CD14-positive monocyte (primary cell): Measurements from ENCODE around the gene METTL21A. TPM values are rescaled to one million over a fixed set of nuclear protein-coding genes. Genes with fewer than 3 reads are reported as not detected.

ENCODE experiments used
- DNase-seq, 3 donors: peaks; one replicate each; pipeline ENCODE4 v3.0.0-alpha.2; 2011 to 2022
- H2AFZ ChIP-seq: 2 replicates; pipeline ENCODE4 v1.6.0; 2012; ENCODE audit warnings: mild to moderate bottlenecking, low read depth, low read length, inconsistent platforms; ENCODE audit not compliant: insufficient read depth, poor library complexity, severe bottlenecking
- H3K27ac ChIP-seq, 2 donors: 1 replicate in 1 of 2; 2 replicates in 1 of 2; pipeline ENCODE4 v1.5.1; 2012 to 2013; ENCODE audit warnings: low read length in 2 of 2, control low read depth in 1 of 2, inconsistent platforms in 1 of 2, low read depth in 1 of 2, mild to moderate bottlenecking in 1 of 2
- H3K27me3 ChIP-seq, 2 donors: one replicate each; pipeline versions ENCODE4 v1.6.0 to v1.6.1; 2011 to 2013; ENCODE audit warnings: low read length in 2 of 2; ENCODE audit not compliant: control insufficient read depth in 2 of 2, insufficient read depth in 2 of 2
- H3K36me3 ChIP-seq, 2 donors: replicated peaks in 1 of 2; 1 replicate in 1 of 2; 2 replicates in 1 of 2; pipeline versions ENCODE4 v1.5.1 to v1.6.1; 2012 to 2013; ENCODE audit warnings: low read length in 2 of 2, control low read depth in 1 of 2, inconsistent platforms in 1 of 2, mild to moderate bottlenecking in 1 of 2; ENCODE audit not compliant: insufficient read depth in 2 of 2, control insufficient read depth in 1 of 2
- H3K4me1 ChIP-seq, 2 donors: 1 replicate in 1 of 2; 2 replicates in 1 of 2; pipeline versions ENCODE4 v1.5.1 to v1.6.1; 2012 to 2013; ENCODE audit warnings: low read length in 2 of 2, control low read depth in 1 of 2, inconsistent platforms in 1 of 2, mild to moderate bottlenecking in 1 of 2, moderate library complexity in 1 of 2; ENCODE audit not compliant: insufficient read depth in 2 of 2, control insufficient read depth in 1 of 2
- H3K4me2 ChIP-seq: replicated peaks from 2 replicates; pipeline ENCODE3; 2012; ENCODE audit warnings: low read length, moderate library complexity, mild to moderate bottlenecking; ENCODE audit not compliant: poor library complexity, severe bottlenecking; ENCODE audit errors: extremely low read depth
- H3K4me3 ChIP-seq, 3 experiments: fragments of 200-600 bp in 1 of 3; sonication (generic) in 1 of 3; replicated peaks in 1 of 3; 1 replicate in 2 of 3; 2 replicates in 1 of 3; pipeline ENCODE4 v1.5.1; 2011 to 2013; ENCODE audit warnings: low read length in 3 of 3, mild to moderate bottlenecking in 3 of 3, control low read depth in 2 of 3, low read depth in 2 of 3, inconsistent platforms in 1 of 3, moderate library complexity in 1 of 3
- H3K79me2 ChIP-seq: 2 replicates; pipeline ENCODE4 v1.6.0; 2012; ENCODE audit warnings: mild to moderate bottlenecking, control low read depth, inconsistent platforms, low read length, moderate library complexity; ENCODE audit not compliant: insufficient read depth
- H3K9ac ChIP-seq: 2 replicates; pipeline ENCODE4 v1.6.0; 2017; ENCODE audit warnings: low read length, mild to moderate bottlenecking; ENCODE audit not compliant: insufficient read depth, poor library complexity, severe bottlenecking
- H3K9me3 ChIP-seq, 2 donors: replicated peaks in 1 of 2; 1 replicate in 1 of 2; 2 replicates in 1 of 2; pipeline versions ENCODE4 v1.5.1 to v1.6.1; 2012 to 2013; ENCODE audit warnings: low read length in 2 of 2, control low read depth in 1 of 2; ENCODE audit not compliant: control insufficient read depth in 1 of 2, insufficient read depth in 1 of 2
- H4K20me1 ChIP-seq: 2 replicates; pipeline ENCODE4 v1.6.0; 2012; ENCODE audit warnings: mild to moderate bottlenecking, low read length, control low read depth, moderate library complexity; ENCODE audit not compliant: insufficient read depth
- H3K27ac Mint-ChIP-seq, 7 donors: one replicate each; pipeline ENCODE4 v1.8.0; 2020; ENCODE audit warnings: mild to moderate bottlenecking in 7 of 7, mixed read lengths in 7 of 7, moderate library complexity in 6 of 7, inconsistent platforms in 2 of 7
- H3K27me3 Mint-ChIP-seq, 3 donors: one replicate each; pipeline ENCODE4 v1.8.0; 2021 to 2022; ENCODE audit warnings: low read depth in 3 of 3, mild to moderate bottlenecking in 3 of 3, mixed read lengths in 3 of 3, moderate library complexity in 3 of 3, inconsistent platforms in 1 of 3
- H3K36me3 Mint-ChIP-seq, 2 donors: one replicate each; pipeline ENCODE4 v1.8.0; 2020; ENCODE audit warnings: mixed read lengths in 2 of 2, inconsistent platforms in 1 of 2, mild to moderate bottlenecking in 1 of 2
- H3K4me1 Mint-ChIP-seq: one replicate; pipeline ENCODE4 v1.8.0; 2020; ENCODE audit warnings: mild to moderate bottlenecking, mixed read lengths
- H3K4me3 Mint-ChIP-seq, 2 donors: one replicate each; pipeline ENCODE4 v1.8.0; 2020; ENCODE audit warnings: mild to moderate bottlenecking in 2 of 2, mixed read lengths in 2 of 2, moderate library complexity in 1 of 2
- H3K9me3 Mint-ChIP-seq, 7 donors: one replicate each; pipeline ENCODE4 v1.8.0; 2020 to 2022; ENCODE audit warnings: mixed read lengths in 7 of 7, mild to moderate bottlenecking in 6 of 7, moderate library complexity in 6 of 7, inconsistent platforms in 2 of 7
- WGBS: methylation state at CpG from one replicate; pipeline ENCODE4 v1.1.5; 2013; ENCODE audit warnings: missing lambda C conversion rate; ENCODE audit not compliant: insufficient coverage; 5-methylcytosine and 5-hydroxymethylcytosine counted together
- intact Hi-C, 2 donors: fragments of 100-400 bp; cut with micrococcal nuclease; formaldehyde crosslinking; loops; one replicate each; pipeline versions ENCODE4 v1.15.0 to v1.15.1; 2023
- polyA plus RNA-seq, 3 donors: library from polyadenylated mRNA; depleted of rRNA in 1 of 3; unstranded in 2 of 3; stranded (reverse) in 1 of 3; fragments of 300-500 nt in 2 of 3; fragments of >200 nt in 1 of 3; fragmentation: Illumina TruSeq in 2 of 3; gene quantifications; 1 replicate in 2 of 3; 2 replicates in 1 of 3; pipeline ENCODE4 v1.2.3, GENCODE V29; 2012 to 2021
- TF ChIP-seq, protein P1 (sequence below): fragments of 200-600 bp; IDR thresholded peaks from one replicate; pipeline ENCODE4 v1.8.0; 2022; ENCODE audit warnings: antibody characterized with exemption, mild to moderate bottlenecking

Gene METTL21A
- polyA plus RNA-seq, 3 donors = 13.5 to 47.0 (median 44.7) TPM

DNA sequence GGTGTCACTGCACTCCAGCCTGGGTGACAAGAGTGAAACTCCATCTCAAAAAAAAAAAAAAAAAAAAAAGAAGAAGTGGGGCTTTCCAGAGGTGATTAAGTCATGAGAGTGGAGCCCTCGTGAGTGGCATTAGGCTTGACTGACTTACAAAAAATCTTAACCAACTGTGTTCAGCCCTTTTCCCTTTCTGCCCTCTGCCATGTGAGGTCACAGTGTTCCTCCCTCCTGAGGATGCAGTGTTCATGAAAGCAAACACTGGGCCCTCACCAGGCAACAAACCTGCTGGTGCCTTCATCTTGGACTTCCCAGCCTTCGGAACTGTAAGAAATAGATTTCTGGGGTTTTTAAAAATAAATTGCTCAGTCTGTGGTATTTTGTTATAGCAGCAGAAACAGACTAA is 37.0 kb upstream of the METTL21A start:
- Mint-ChIP-seq H3K9me3 (peaks cover 0 to 2% (median 0%) of the 10 kb centered on the region in 7 donors), H3K36me3 (no peaks in the 10 kb centered on the region), H3K27me3 (peaks cover 0 to 2% (median 0%) of the 10 kb centered on the region in 3 donors), H3K4me1 (peaks cover 18% of the 10 kb centered on the region), H3K27ac (peak overlapping the region; percentile 89 to 97 (median 95)), H3K4me3 (no peak overlapping the region)
- TF ChIP-seq, protein P1, sequence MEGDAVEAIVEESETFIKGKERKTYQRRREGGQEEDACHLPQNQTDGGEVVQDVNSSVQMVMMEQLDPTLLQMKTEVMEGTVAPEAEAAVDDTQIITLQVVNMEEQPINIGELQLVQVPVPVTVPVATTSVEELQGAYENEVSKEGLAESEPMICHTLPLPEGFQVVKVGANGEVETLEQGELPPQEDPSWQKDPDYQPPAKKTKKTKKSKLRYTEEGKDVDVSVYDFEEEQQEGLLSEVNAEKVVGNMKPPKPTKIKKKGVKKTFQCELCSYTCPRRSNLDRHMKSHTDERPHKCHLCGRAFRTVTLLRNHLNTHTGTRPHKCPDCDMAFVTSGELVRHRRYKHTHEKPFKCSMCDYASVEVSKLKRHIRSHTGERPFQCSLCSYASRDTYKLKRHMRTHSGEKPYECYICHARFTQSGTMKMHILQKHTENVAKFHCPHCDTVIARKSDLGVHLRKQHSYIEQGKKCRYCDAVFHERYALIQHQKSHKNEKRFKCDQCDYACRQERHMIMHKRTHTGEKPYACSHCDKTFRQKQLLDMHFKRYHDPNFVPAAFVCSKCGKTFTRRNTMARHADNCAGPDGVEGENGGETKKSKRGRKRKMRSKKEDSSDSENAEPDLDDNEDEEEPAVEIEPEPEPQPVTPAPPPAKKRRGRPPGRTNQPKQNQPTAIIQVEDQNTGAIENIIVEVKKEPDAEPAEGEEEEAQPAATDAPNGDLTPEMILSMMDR = no peak
- no peak overlapping the region for H3K9ac ChIP-seq
- no peaks in the 10 kb centered on the region for H3K27me3 ChIP-seq
- intact Hi-C loops = loop anchor here in 1 of 2 donors (5.0 kb wide), 2 partner anchors 35 to 50 kb away; partner anchors contain the start of genes CCNYL1 and METTL21A
- no peaks in the 10 kb centered on the region for H3K9me3 ChIP-seq
- no peaks in the 10 kb centered on the region for H4K20me1 ChIP-seq
- H3K27ac ChIP-seq = peak overlapping the region; percentile 80 to 86
- no peak overlapping the region for H3K4me3 ChIP-seq
- no CpG with 5 or more reads among the region's 2 CpGs for WGBS
- no peak overlapping the region for H2AFZ ChIP-seq
- H3K36me3 ChIP-seq = no peaks in the 10 kb centered on the region
- H3K79me2 ChIP-seq = no peaks in the 10 kb centered on the region
- peaks cover 8 to 11% of the 10 kb centered on the region in 2 donors for H3K4me1 ChIP-seq
- DNase-seq = peak; percentile 86 to 96 (median 91)
- H3K4me2 ChIP-seq = no peak overlapping the region

DNA sequence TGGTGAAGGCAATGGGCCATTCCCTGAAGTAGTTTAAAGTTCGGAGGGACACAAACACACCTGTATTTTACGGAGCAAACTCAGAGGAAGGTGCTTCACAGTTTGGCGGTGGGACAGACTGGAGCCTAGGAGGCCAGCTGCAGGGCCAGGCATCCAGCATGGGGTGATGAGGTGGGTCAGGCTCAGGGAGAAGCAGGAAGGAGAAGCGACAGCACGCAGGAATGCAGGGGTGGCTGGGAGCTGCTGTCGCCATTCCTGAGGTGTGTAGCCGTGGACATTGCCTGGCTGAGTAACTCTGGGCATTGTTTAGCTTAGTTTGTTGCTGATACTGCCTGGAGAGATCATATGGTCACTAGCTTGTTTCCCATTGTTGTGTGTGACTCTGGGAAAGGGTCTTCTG is 35.8 kb upstream of the METTL21A start:
- H3K4me2 ChIP-seq = no peak overlapping the region
- Mint-ChIP-seq H3K27me3 (peaks cover 0 to 2% (median 0%) of the 10 kb centered on the region in 3 donors), H3K9me3 (peaks cover 0 to 2% (median 0%) of the 10 kb centered on the region in 7 donors), H3K27ac (peak overlapping the region in 6 of 7 donors; percentile 48 to 97 (median 92)), H3K4me1 (peaks cover 16% of the 10 kb centered on the region), H3K36me3 (no peaks in the 10 kb centered on the region), H3K4me3 (no peak overlapping the region)
- TF ChIP-seq, protein P1 = no peak
- intact Hi-C loops = loop anchor here in 1 of 2 donors (5.0 kb wide), 2 partner anchors 34 to 51 kb away; partner anchors contain the start of genes CCNYL1 and METTL21A
- peaks cover 8 to 11% of the 10 kb centered on the region in 2 donors for H3K4me1 ChIP-seq
- H3K4me3 ChIP-seq = no peak overlapping the region
- no peak for DNase-seq
- no peak overlapping the region for H3K27ac ChIP-seq
- no peak overlapping the region for H2AFZ ChIP-seq
- H3K79me2 ChIP-seq = no peaks in the 10 kb centered on the region
- no peaks in the 10 kb centered on the region for H3K27me3 ChIP-seq
- H4K20me1 ChIP-seq = no peaks in the 10 kb centered on the region
- 97% methylated on average over 7 of the region's 7 CpGs for whole genome bisulfite sequencing
- no peaks in the 10 kb centered on the region for H3K36me3 ChIP-seq
- no peak overlapping the region for H3K9ac ChIP-seq
- H3K9me3 ChIP-seq = no peaks in the 10 kb centered on the region
